ENCODE measurements around the gene LRWD1.
"Not testable (repeated sequence)": the region's sequence is repeated elsewhere in the genome, so short reads cannot be mapped to it uniquely, and the experiment has no call there.

Gene LRWD1

DNA sequence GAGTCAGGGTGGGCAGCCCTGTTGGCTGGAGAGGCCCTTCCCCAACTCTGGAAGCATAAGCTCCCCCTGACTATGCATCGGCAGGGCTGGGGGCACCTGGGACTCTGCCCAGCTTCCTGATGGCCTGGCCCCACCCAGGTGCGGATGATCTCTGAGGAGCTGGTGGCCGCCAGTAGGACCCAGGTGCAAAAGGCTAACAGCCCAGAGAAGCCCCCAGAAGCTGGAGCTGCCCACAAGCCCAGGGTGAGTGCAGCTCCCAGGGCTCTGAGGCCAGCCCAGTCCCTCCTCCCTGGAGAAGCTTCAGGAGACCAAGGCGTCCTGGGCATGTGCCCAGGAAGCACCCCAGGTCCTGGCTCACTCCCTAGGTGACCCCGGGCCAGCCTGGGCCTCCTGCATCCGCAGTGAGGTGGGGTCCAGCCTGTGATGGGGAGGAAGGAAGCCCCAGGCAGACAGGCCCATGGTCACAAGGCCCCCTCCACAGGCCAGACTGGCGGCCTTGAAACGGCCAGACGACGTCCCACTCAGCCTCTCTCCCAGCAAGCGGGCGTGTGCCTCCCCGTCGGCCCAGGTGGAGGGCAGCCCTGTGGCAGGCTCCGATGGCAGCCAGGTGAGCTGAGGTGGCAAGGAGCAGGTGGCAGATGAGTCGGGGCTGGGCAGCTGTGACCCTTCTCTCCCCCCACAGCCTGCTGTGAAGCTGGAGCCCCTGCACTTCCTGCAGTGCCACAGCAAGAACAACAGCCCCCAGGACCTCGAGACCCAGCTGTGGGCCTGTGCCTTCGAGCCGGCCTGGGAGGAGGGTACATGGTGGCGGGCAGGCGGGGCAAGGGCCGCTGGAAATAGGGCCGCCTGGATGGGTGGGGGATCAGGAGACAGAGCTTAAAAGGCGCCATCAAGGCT, 3.0 kb downstream of the LRWD1 start:
- in situ Hi-C loops (cut with HindIII; ENCODE audit: low sequenced_read_pairs): no loop called here

DNA sequence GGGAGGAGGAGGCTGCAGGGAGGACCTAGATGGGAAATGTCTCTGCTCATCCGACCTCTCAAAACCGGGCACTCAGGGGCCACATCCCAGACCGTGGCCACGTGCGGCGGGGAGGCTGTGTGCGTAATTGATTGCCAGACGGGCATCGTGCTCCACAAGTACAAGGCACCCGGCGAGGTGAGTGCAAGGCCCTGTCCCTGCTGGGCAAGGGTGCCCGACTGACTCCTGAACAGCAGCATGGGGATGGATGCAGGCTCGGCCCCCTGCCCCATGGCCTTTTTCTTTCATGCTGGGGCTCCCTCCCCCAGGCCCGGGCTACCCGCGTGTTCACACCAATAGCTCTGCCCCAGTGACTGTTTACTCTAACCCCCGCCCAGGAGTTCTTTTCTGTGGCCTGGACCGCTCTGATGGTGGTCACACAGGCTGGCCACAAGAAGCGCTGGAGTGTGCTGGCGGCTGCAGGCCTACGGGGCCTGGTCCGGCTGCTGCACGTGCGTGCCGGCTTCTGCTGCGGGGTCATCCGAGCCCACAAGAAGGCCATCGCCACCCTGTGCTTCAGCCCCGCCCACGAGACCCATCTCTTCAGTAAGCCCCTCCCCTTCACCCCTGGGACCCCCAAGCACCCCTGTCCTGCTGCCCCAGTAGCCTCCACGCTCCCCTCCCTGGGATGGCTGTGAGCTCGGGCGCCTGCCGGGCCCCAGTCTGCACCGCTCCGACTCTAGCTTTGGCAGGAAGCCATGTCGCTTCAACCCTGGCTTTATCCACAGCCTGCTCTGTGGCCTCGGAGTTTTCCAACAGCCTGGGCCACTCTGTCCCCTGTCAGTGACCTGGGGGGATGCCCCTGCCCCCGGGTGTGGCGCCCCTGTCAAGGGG, 3.9 kb downstream of the LRWD1 start:
- in situ Hi-C loops (cut with HindIII; ENCODE audit: low sequenced_read_pairs): no loop called here

DNA sequence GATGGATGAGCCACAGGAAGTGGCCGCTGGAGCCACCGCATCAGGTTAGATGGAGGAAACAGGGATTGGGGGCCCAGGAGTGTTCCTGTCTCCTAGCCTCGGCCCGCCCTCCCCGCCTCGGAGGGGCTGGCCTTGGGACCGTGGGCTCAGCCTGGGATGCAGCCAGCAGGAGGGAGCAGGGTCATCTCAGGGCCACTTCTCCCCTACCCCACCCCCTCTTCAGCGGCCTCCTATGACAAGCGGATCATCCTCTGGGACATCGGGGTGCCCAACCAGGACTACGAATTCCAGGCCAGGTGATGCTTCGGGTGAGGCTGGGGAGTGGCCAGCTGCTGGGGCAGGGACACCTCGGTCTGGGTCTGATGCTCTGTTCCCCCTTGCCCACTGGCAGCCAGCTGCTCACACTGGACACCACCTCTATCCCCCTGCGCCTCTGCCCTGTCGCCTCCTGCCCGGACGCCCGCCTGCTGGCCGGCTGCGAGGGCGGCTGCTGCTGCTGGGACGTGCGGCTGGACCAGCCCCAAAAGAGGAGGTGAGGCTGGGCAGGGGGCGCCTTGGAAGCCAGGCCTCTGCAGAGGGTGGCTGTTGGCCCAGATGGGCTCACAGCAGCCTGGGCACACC, 4.7 kb downstream of the LRWD1 start:
- in situ Hi-C loops (cut with HindIII; ENCODE audit: low sequenced_read_pairs): no loop called here

DNA sequence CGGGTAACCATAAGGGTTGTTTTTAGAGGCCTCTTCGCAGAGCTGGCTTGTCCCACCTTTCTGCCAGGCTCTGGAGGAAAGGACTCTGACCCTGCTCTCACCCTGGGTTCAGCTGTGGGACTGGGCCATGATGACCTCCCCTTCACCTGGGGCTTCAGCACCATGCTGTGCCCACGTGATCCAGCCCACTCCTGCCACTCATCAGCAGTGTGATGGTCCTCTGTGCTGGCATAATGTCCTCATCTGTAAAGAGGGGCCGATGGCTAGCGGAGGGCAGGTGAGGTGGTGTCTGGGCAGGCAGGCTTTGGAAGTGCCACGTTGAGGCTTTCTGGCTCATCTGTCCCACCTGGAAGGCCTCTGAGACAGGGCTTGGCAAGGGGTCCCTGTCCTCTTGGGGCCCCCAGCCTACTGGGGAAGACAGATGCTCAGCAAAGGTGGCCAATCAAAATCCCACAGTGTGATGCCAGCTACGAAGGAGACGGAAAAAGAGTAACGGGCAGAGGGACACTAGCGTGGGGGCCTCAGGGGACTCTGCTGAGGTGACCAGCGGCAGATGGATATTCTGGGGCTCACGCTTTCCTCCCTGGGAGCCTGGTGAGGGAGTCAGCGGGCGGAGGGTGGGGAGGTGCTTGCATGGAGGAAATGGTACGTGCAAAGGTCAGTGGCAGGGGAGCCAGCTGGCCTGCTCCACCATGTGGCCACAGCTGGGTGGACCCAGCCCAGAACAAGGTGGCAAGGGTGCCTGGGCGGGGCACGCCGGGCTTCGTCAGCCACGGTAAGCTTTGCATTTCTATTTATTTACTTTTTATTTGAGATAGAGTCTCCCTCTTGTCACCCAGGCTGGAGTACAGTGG, 5.4 kb downstream of the LRWD1 start:
- in situ Hi-C loops (cut with HindIII; ENCODE audit: low sequenced_read_pairs): no loop called here

- in situ Hi-C loops (cut with HindIII; ENCODE audit: low sequenced_read_pairs): no loop called here
Measured at GRCh38 chr7:102471791-102472125, 7.0 kb downstream of the LRWD1 start.

GRCh38 chr7:102472126-102473041, 7.6 kb downstream of the LRWD1 start:
- in situ Hi-C loops (cut with HindIII; ENCODE audit: low sequenced_read_pairs): no loop called here

GRCh38 chr7:102473271-102473991, 8.6 kb downstream of the LRWD1 start:
- in situ Hi-C loops (cut with HindIII; ENCODE audit: low sequenced_read_pairs): no loop called here

GRCh38 chr7:102474116-102474515, 9.3 kb downstream of the LRWD1 start:
- in situ Hi-C loops (cut with HindIII; ENCODE audit: low sequenced_read_pairs): not testable (repeated sequence)

DNA sequence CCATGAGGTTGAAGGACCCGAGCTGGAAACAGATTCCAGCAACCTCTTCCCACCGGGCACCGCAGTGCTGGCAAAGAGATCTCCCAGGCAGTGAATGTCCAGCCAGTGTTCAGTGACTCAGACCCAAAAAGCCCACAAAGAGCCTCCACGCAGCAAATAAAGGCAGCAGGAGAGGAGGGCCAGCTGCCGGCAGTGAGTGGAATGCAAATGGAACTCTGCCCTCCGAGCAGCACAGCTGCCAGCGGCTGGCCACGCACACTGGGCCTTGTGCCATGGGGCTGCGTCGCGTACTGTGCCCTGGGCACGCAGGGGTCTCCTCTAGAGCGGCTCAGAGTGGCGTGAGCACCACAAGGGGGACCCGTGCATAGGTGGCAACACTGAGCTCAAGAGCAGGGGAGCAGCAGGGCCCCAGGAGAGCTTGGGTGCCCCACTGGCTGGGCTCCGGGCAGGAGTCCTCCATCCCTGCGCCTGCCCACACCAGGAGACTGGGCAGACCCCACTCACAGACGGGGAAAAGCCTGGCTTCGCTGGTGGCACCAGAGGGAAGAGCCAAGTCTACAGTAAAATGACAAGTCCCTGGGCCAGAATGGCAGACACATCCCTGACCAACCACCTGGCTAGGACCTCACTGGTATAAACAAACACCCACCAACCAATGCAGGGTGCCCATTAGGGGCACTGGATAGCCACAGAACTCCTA, 10.1 kb downstream of the LRWD1 start:
- in situ Hi-C loops (cut with HindIII; ENCODE audit: low sequenced_read_pairs): not testable (repeated sequence)

GRCh38 chr7:102478314-102479208, 13.8 kb downstream of the LRWD1 start, which contains the start of gene POLR2J:
TSS of gene POLR2J (minus strand) at chr7:102478922. CDS start at chr7:102478860, 62 bp downstream.
- in situ Hi-C loops (cut with HindIII; ENCODE audit: low sequenced_read_pairs): not testable (repeated sequence)

DNA sequence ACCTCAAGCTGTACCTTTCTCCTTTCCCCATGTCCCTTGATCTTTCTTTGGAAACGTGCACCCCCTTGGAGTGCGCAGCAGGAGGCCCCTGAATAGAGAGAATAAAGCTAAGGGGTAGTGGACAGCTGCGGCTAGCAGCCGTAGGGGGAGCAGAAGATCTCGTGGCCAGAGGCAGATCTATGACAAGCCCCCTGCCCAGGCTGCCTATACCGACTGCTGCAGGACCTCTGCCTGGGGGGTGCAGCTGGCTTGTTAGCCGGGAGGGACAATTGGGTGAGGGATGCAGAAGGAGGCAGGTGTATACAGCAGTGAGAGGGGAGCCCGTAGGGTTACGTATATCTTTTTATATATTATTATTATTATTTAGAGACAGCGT, 14.4 kb downstream of the LRWD1 start:
- in situ Hi-C loops (cut with HindIII; ENCODE audit: low sequenced_read_pairs): not testable (repeated sequence)

DNA sequence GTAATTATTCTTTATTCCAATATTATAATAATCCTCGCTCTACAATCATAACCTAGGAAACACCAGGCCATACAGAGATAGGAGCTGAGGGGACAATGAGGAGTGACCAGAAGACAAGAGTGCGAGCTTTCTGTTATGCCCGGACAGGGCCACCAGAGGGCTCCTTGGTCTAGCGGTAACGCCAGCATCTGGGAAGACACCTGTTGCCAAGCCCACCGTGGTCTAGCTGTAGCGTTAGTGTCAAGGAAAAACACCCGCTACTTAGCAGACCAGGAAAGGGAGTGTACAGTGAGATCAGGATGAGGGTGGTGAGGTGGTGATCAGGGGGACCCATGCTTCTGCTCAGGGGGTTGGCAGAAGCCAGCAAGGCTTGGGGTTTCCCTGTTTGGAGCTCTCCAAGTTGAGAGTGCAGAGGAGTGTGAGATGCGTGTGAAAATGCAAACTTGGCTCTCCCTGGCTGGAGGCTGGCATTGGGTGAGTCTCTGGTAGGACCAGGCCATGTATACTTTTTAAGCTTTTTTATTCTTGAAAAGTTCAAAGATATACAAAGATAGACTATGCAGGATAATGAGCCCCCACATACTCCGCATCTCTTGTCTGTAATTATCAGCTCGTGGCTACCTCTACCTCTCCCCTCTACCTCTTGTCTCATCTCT, 15.3 kb downstream of the LRWD1 start:
- in situ Hi-C loops (cut with HindIII; ENCODE audit: low sequenced_read_pairs): not testable (repeated sequence)

DNA sequence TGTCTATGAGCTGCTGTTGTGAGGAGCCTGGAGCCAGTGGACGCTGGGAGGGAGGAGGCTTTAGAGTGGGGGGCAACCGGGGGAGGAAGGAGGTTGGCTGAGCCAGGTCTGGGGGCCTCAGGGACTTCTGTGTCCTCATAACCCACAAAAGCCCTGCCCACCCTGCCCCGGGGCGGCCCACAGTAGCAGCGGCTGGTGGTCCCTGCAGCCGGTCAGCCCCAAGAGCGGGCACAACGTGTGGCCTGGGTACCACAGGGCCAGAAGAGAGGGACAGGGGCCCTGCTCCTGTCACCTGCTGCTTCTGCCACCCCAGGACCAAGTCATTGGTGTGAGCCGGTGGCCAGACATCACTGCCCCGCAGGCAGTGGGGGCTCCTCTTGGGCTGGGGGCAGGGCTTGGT, 17.2 kb downstream of the LRWD1 start:
- in situ Hi-C loops (cut with HindIII; ENCODE audit: low sequenced_read_pairs): not testable (repeated sequence)

- in situ Hi-C loops (cut with HindIII; ENCODE audit: low sequenced_read_pairs): not testable (repeated sequence)
Measured at GRCh38 chr7:102484317-102484716, 19.5 kb downstream of the LRWD1 start.

DNA sequence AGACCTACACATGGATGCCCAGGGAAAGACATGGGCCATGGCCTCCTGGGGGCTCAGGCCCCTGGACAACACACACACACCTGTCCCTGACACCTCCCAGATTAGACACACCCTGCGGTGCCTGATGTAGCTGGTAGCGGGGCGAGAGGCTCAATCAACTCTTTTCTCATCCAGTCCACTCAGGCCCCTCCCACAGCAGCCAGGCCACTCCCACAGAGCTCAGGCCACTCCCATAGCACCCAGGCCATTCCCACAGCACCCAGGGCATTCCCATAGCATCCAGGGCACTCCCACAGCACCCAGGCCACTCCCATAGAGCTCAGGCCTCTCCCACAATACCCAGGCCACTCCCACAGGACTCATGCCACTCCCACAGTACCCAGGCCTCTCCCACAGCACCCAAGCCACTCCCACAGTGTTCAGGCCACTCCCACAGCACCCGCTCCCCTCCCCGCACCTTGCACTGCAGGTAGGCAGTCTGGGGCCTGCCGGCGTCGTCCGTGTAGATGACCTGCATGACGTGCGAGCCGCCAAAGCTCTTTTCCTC, 25.8 kb downstream of the LRWD1 start:
- in situ Hi-C loops (cut with HindIII; ENCODE audit: low sequenced_read_pairs): not testable (repeated sequence)

- in situ Hi-C loops (cut with HindIII; ENCODE audit: low sequenced_read_pairs): not testable (repeated sequence)
Measured at GRCh38 chr7:102493220-102493935, 28.6 kb downstream of the LRWD1 start.

All from DLD1 (cell line).